SK-N-SH (cell line): ENCODE measurements around the gene EXOC4. TPM values are rescaled to one million over a fixed set of nuclear protein-coding genes. Genes with fewer than 3 reads are reported as not detected.
A peak's percentile ranks its signal among the peaks of the same experiment; 100 is the strongest.

Source experiments
- CTCF ChIA-PET: fragments of 300-600, 350-600 bp; formaldehyde crosslinking; extraction: SDS; loops from one replicate; lab custom pipeline; 2021; lab: Yijun Ruan, JAX
- POLR2A ChIA-PET: fragments of 350-600 bp; sonication (Branson Sonifier 250); formaldehyde crosslinking; extraction: SDS; loops from one replicate; lab custom pipeline; 2020; ENCODE audit warnings: antibody characterized with exemption, inconsistent platforms; lab: Yijun Ruan, JAX
- DNase-seq: peaks from one replicate; pipeline ENCODE4 v3.0.0; 2012
- H2AFZ ChIP-seq: fragments of 200-600 bp; sonication (generic); 2 replicates; pipeline ENCODE4 v1.8.1; 2016; ENCODE audit warnings: antibody characterized with exemption, mild to moderate bottlenecking, low read depth
- H3F3A ChIP-seq: fragments of 200-600 bp; sonication (generic); replicated peaks from 2 replicates; pipeline ENCODE3; 2016; ENCODE audit warnings: antibody characterized with exemption, mild to moderate bottlenecking; ENCODE audit not compliant: insufficient read depth
- H3K27ac ChIP-seq, 2 experiments: fragments of 200-500 bp in 1 of 2; fragments of 200-600 bp in 1 of 2; sonication (Bioruptor generic) in 1 of 2; sonication (generic), shearing (Covaris generic) in 1 of 2; 2 replicates each; pipeline versions ENCODE4 v1.5.1 to v1.6.1; 2014 to 2016; ENCODE audit warnings: low read depth in 2 of 2, inconsistent platforms in 1 of 2, low read length in 1 of 2, mild to moderate bottlenecking in 1 of 2, mixed read lengths in 1 of 2
- H3K27me3 ChIP-seq: fragments of 200-600 bp; sonication (generic), shearing (Covaris generic); 2 replicates; pipeline ENCODE4 v1.6.1; 2016; ENCODE audit warnings: mixed run types; ENCODE audit not compliant: insufficient read depth
- H3K36me3 ChIP-seq, 2 experiments: fragments of 200-500 bp in 1 of 2; fragments of 200-600 bp in 1 of 2; sonication (Bioruptor generic) in 1 of 2; sonication (generic) in 1 of 2; replicated peaks in 1 of 2; 2 replicates each; pipeline versions ENCODE3 to v1.5.1; 2014 to 2016; ENCODE audit warnings: low read length in 1 of 2, mild to moderate bottlenecking in 1 of 2; ENCODE audit not compliant: insufficient read depth in 2 of 2, control insufficient read depth in 1 of 2
- H3K4me1 ChIP-seq, 2 experiments: fragments of 200-500 bp in 1 of 2; fragments of 200-600 bp in 1 of 2; sonication (Bioruptor generic) in 1 of 2; sonication (generic), shearing (Covaris generic) in 1 of 2; 2 replicates each; pipeline versions ENCODE4 v1.5.1 to v1.6.1; 2014 to 2016; ENCODE audit warnings: low read depth in 1 of 2, low read length in 1 of 2, mixed run types in 1 of 2; ENCODE audit not compliant: insufficient read depth in 2 of 2, control insufficient read depth in 1 of 2
- H3K4me2 ChIP-seq: fragments of 200-600 bp; sonication (generic), shearing (Covaris generic); 2 replicates; pipeline ENCODE4 v1.6.1; 2017; ENCODE audit warnings: mixed run types
- H3K4me3 ChIP-seq, 2 experiments: fragments of 200-500 bp in 1 of 2; fragments of 200-600 bp in 1 of 2; sonication (Bioruptor generic) in 1 of 2; sonication (generic), shearing (Covaris generic) in 1 of 2; 2 replicates each; pipeline versions ENCODE4 v1.5.1 to v1.8.1; 2014 to 2016; ENCODE audit warnings: low read depth in 2 of 2, inconsistent platforms in 1 of 2, low read length in 1 of 2, mild to moderate bottlenecking in 1 of 2, mixed read lengths in 1 of 2, moderate library complexity in 1 of 2
- H3K79me2 ChIP-seq: fragments of 200-600 bp; sonication (generic); 2 replicates; pipeline ENCODE4 v1.8.1; 2017; ENCODE audit warnings: mild to moderate bottlenecking; ENCODE audit not compliant: insufficient read depth
- H3K9ac ChIP-seq: fragments of 200-600 bp; sonication (generic); 2 replicates; pipeline ENCODE4 v1.6.1; 2017; ENCODE audit warnings: mixed run types
- H3K9me2 ChIP-seq: fragments of 200-600 bp; sonication (generic); 2 replicates; pipeline ENCODE4 v1.6.1; 2017; ENCODE audit warnings: mixed run types
- H3K9me3 ChIP-seq: fragments of 200-600 bp; sonication (generic); 2 replicates; pipeline ENCODE4 v1.6.1; 2017; ENCODE audit warnings: mixed run types, mild to moderate bottlenecking, moderate library complexity
- H4K20me1 ChIP-seq: fragments of 200-600 bp; sonication (generic); 2 replicates; pipeline ENCODE4 v1.6.1; 2017; ENCODE audit warnings: mild to moderate bottlenecking, mixed run types; ENCODE audit not compliant: insufficient read depth
- CHD2 ChIP-seq: fragments of 150-350 bp; IDR thresholded peaks from 2 replicates; pipeline ENCODE4 v1.6.1; 2018; ENCODE audit warnings: low read length; ENCODE audit not compliant: partially characterized antibody
- FOXJ3 ChIP-seq: sonication (generic); formaldehyde crosslinking; IDR thresholded peaks from 2 replicates; pipeline ENCODE4 v1.5.1; 2020; ENCODE audit warnings: mild to moderate bottlenecking, missing genetic modification reagents
- FOXM1 ChIP-seq: IDR thresholded peaks from 2 replicates; pipeline ENCODE4 v1.4.0; 2012; ENCODE audit warnings: low read depth, mild to moderate bottlenecking
- JUND ChIP-seq: IDR thresholded peaks from 2 replicates; pipeline ENCODE4 v1.4.0; 2012
- POLR2AphosphoS5 ChIP-seq: IDR thresholded peaks from 2 replicates; pipeline ENCODE4 v1.6.1; 2012; ENCODE audit warnings: low read depth, low read length
- RAD21 ChIP-seq: IDR thresholded peaks from 2 replicates; pipeline ENCODE4 v1.6.1; 2012; ENCODE audit warnings: mild to moderate bottlenecking, low read length
- RCOR1 ChIP-seq: fragments of 150-350 bp; IDR thresholded peaks from 2 replicates; pipeline ENCODE4 v1.6.1; 2017; ENCODE audit warnings: antibody characterized with exemption, low read length
- REST ChIP-seq: IDR thresholded peaks from 2 replicates; pipeline ENCODE4 v1.6.1; 2012; ENCODE audit warnings: mild to moderate bottlenecking, low read depth, low read length, moderate library complexity
- SIN3A ChIP-seq: IDR thresholded peaks from 2 replicates; pipeline ENCODE4 v1.6.1; 2012; ENCODE audit warnings: low read depth, mild to moderate bottlenecking, low read length, moderate library complexity, borderline replicate concordance
- TAF1 ChIP-seq: IDR thresholded peaks from 2 replicates; pipeline ENCODE4 v1.6.1; 2012; ENCODE audit warnings: low read depth, mild to moderate bottlenecking, low read length, moderate library complexity, borderline replicate concordance
- TEAD4 ChIP-seq: IDR thresholded peaks from 2 replicates; pipeline ENCODE4 v1.4.0; 2012; ENCODE audit warnings: mild to moderate bottlenecking, borderline replicate concordance; ENCODE audit not compliant: insufficient read depth
- USF1 ChIP-seq: IDR thresholded peaks from 2 replicates; pipeline ENCODE4 v1.4.0; 2012; ENCODE audit warnings: low read depth, borderline replicate concordance
- YY1 ChIP-seq: IDR thresholded peaks from 2 replicates; pipeline ENCODE4 v1.4.0; 2012; ENCODE audit warnings: low read depth, mild to moderate bottlenecking
- WGBS: methylation state at CpG from one replicate; pipeline ENCODE4 v1.1.6; 2017; ENCODE audit warnings: low lambda C conversion rate; 5-methylcytosine and 5-hydroxymethylcytosine counted together
- polyA plus RNA-seq, 3 experiments: library from polyadenylated mRNA; depleted of rRNA; stranded (reverse); fragments of >200 nt; gene quantifications; 2 replicates each; pipeline ENCODE4 v1.2.3, GENCODE V29; 2012

EXOC4 gene
- polyA plus RNA-seq, 1 of the 3 experiments (the other 2 are of a cell fraction): 37.3 TPM

- TF ChIP-seq CHD2 (no peak), TAF1 (no peak)
- TF ChIP-seq, all 33 proteins: peak for 0
Measured at GRCh38 chr7:133941496-133941895, 688.6 kb downstream of the EXOC4 start (continued).

GRCh38 chr7:133945497-133945896 is 692.6 kb downstream of the EXOC4 start:
- TF ChIP-seq FOXM1 (no peak), YY1 (no peak), CHD2 (no peak), JUND (no peak), REST (no peak), FOXJ3 (CRISPR knock-in tag) (no peak), RAD21 (no peak), USF1 (no peak), RCOR1 (no peak), TAF1 (no peak), SIN3A (no peak), TEAD4 (no peak), POLR2AphosphoS5 (no peak)
- Histone ChIP-seq H3K9ac (no peak overlapping the region), H3K9me2 (no peaks in the 10 kb centered on the region), H3F3A (no peaks in the 10 kb centered on the region), H3K9me3 (no peaks in the 10 kb centered on the region), H3K27me3 (no peaks in the 10 kb centered on the region), H3K4me1 (peaks cover 0 to 37% of the 10 kb centered on the region in 2 experiments; a peak in 2 of 4 replicates), H3K4me2 (no peak overlapping the region), H3K4me3 (no peak overlapping the region), H3K79me2 (no peaks in the 10 kb centered on the region), H4K20me1 (no peaks in the 10 kb centered on the region), H3K36me3 (peaks cover 0 to 22% of the 10 kb centered on the region in 2 experiments), H3K27ac (peak overlapping the region in 1 of 2 experiments; percentile 100; a peak in 2 of 4 replicates), H2AFZ (no peak overlapping the region)
- DNase-seq: no peak
- POLR2A ChIA-PET: no interaction called here
- CTCF ChIA-PET: interaction anchor here (1.0 to 2.9 kb wide), 7 partner anchors 9 to 196 kb away, joined by 3 to 9 read pairs (median 4); no protein-coding TSS in a partner anchor
- WGBS: 76% methylated on average over 5 of the region's 5 CpGs
